ENCODE measurements around the gene ACO2. TPM values are rescaled to one million over a fixed set of nuclear protein-coding genes. Genes with fewer than 3 reads are reported as not detected.

Gene ACO2
- total and polyA plus RNA-seq, 2 of the 8 experiments (the other 6 are each of a cell fraction or from before 2014, with no cell fraction given) = 52.8 to 75.4 TPM

DNA sequence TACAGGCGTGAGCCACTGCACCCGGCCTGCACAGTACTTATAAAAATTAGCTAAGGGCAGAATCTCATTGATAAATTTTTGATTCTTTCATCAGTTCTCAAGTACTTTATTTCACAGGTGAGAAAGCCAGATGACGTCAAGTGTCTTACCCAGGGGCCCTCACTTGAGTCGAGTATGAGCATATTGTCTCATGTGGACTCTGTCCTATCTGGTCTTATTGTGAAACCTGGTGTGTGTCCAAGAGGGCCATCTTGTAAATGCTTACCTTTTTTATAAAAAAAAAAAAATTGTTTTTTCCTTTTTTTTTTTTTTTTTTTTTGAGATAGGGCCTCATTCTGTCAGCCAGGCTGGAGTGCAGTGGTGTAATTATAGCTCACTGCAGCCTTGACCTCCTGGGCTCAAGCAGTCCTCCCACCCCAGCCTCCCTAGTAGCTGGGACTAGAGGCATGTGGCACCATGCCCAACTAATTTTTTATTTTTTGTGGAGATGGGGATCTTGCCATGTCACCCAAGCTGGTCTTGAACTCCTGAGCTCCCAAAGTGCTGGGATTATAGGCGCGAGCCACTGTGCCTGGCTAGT is 6.0 kb downstream of the ACO2 start:
- H3K36me3 ChIP-seq (ENCODE audit: control insufficient read depth in 2 of 4, insufficient read depth in 4 of 4, low read length in 3 of 4) = no peaks in the 10 kb centered on the region
- H4K91ac ChIP-seq (replicated peaks; ENCODE audit: insufficient read length, low read length) = no peak overlapping the region
- H2AFZ ChIP-seq (ENCODE audit: low read length) = no peak overlapping the region
- H3K9ac ChIP-seq (replicated peaks in 1 of 4; ENCODE audit: extremely low read depth in 1 of 4, low read depth in 3 of 4, low read length in 3 of 4) = no peak overlapping the region
- no peak overlapping the region for H3K14ac ChIP-seq (ENCODE audit: insufficient read length)
- DNase-seq (ENCODE audit: low read depth in 1 of 2, low spot score in 2 of 2) (no peak), FAIRE-seq (no peak)
- H2BK15ac ChIP-seq (ENCODE audit: low read length) = no peak overlapping the region
- peaks cover 3 to 9% (median 5%) of the 10 kb centered on the region in 4 experiments for H3K4me1 ChIP-seq (replicated peaks in 1 of 4; ENCODE audit: control insufficient read depth in 3 of 4, insufficient read depth in 4 of 4, low read length in 3 of 4)
- H3K79me2 ChIP-seq (ENCODE audit: control insufficient read depth in 1 of 2, insufficient read depth in 2 of 2, low read length in 2 of 2) = peaks cover 7 to 79% of the 10 kb centered on the region in 2 experiments
- peaks cover 0 to 11% of the 10 kb centered on the region in 2 experiments for H4K20me1 ChIP-seq (replicated peaks in 1 of 2; ENCODE audit: control insufficient read depth in 1 of 2, insufficient read depth in 2 of 2, low read length in 2 of 2)
- H3K4ac ChIP-seq (replicated peaks; ENCODE audit: insufficient read length, low read depth, low read length) = no peak overlapping the region
- no peaks in the 10 kb centered on the region for H3K27me3 ChIP-seq (replicated peaks in 1 of 4; ENCODE audit: control insufficient read depth in 3 of 4, extremely low read depth in 1 of 4, insufficient read depth in 3 of 4, low read length in 3 of 4)
- H4K8ac ChIP-seq (ENCODE audit: extremely low read depth, insufficient read depth, low read length) = peak overlapping the region; percentile 42; the same call in 1 of the 2 replicates
- no peaks in the 10 kb centered on the region for H3K9me3 ChIP-seq (ENCODE audit: insufficient read depth in 2 of 2, low read depth in 1 of 2, low read length in 1 of 2)
- no peak overlapping the region for H4K5ac ChIP-seq (ENCODE audit: insufficient read length, low read depth, low read length)
- no peaks in the 10 kb centered on the region for H3K23me2 ChIP-seq (ENCODE audit: low read depth, low read length)
- H3K23ac ChIP-seq (ENCODE audit: insufficient read length) = no peak overlapping the region
- H3K27ac ChIP-seq (ENCODE audit: low read depth, low read length) = no peak overlapping the region
- 0 out of 2 replicates have a peak overlapping the region, but pooled peaks have one; percentile 27 for H2BK12ac ChIP-seq (ENCODE audit: low read depth, low read length)
- no peak overlapping the region for H3K4me3 ChIP-seq (ENCODE audit: extremely low read depth in 1 of 4, insufficient read depth in 2 of 4, low read depth in 3 of 4, low read length in 4 of 4)
- H2AK5ac ChIP-seq (ENCODE audit: low read depth, low read length) = no peak overlapping the region
- no peak overlapping the region for H2BK5ac ChIP-seq (ENCODE audit: low read depth, low read length)
- 96% methylated on average over 6 of the region's 6 CpGs; no CpG with 5 or more reads in 1 of the 2 experiments for WGBS, 2 experiments (ENCODE audit: extremely low coverage in 1 of 2, insufficient coverage in 1 of 2, insufficient read length in 1 of 2, insufficient replicate concordance in 2 of 2, low coverage in 1 of 2, low lambda C conversion rate in 2 of 2, missing lambda C conversion rate in 1 of 2)
- peaks cover 12% of the 10 kb centered on the region for H3K79me1 ChIP-seq (ENCODE audit: low read depth, low read length)
- no peak overlapping the region for H2BK20ac ChIP-seq (ENCODE audit: low read length)
- ChIA-PET CTCF (ENCODE audit: partially characterized antibody) (interaction anchor here (0.9 to 2.3 kb wide), 3 partner anchors 13 to 52 kb away, joined by 3 to 9 read pairs (median 7); no protein-coding TSS in a partner anchor), POLR2A (ENCODE audit: partially characterized antibody) (interaction anchor here (1.4 to 30.6 kb wide), 3 partner anchors 12 to 19 kb away, joined by 4 to 887 read pairs (median 10); partner anchors contain the start of genes ACO2, PHF5A and TOB2)
- H2BK120ac ChIP-seq (replicated peaks; ENCODE audit: low read depth, low read length) = no peak overlapping the region
- H3K4me2 ChIP-seq (ENCODE audit: insufficient read depth in 1 of 2, low read depth in 2 of 2, low read length in 2 of 2) = no peak overlapping the region
- H3K18ac ChIP-seq (ENCODE audit: extremely low read depth, low read length) = no peak overlapping the region
- no peak overlapping the region for H3K56ac ChIP-seq (replicated peaks; ENCODE audit: insufficient read length, low read depth, low read length)
- no peak for TF ChIP-seq TEAD4 (IDR thresholded peaks at IDR 0.05; ENCODE audit: low read depth, low read length)

Data from H1 (cell line).